Measurements from ENCODE around the gene MORC4.

MORC4 gene

DNA sequence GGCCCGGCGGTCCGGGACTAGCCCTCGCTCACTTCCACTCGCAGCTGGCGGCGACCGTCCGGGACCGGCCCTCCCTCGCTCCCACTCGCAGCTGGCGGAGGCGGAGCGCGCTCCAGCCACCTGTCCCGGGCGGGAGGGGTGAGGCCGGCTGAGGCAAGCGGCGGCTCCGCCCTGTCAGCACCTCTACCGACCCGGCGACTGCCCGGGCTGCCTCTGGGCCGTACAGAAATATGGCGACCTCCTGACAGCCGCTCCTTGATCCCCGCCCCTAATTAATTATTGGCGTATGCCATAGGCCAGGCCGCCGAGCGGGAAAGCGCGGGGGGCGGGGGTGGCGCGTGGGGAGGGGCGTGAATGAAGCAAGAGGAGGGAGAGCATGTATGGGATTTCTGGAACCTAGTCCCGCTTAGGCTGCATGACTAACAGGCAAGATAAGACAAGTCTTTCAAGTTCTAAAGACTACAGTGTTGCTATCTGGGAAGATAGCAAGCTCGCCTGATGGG, at the start of gene MORC4:
Gene MORC4, minus strand, starts transcription at position 200 of the 503 bp plus-strand sequence. CDS start 243 bp downstream, outside the sequence.
- Histone ChIP-seq H3K36me3 (no peaks in the 10 kb centered on the region), H3K9me3 (no peaks in the 10 kb centered on the region), H3K4me1 (ENCODE audit: control insufficient read depth in 1 of 2, insufficient read depth in 1 of 2, low read depth in 1 of 2, low read length in 1 of 2) (no peaks in the 10 kb centered on the region), H3K27me3 (peaks cover 72% of the 10 kb centered on the region), H3K4me3 (ENCODE audit: low read depth in 1 of 2, low read length in 1 of 2) (no peak within 1 kb of the TSS), H3K27ac (no peak within 1 kb of the TSS)
- TF ChIP-seq, protein P1, sequence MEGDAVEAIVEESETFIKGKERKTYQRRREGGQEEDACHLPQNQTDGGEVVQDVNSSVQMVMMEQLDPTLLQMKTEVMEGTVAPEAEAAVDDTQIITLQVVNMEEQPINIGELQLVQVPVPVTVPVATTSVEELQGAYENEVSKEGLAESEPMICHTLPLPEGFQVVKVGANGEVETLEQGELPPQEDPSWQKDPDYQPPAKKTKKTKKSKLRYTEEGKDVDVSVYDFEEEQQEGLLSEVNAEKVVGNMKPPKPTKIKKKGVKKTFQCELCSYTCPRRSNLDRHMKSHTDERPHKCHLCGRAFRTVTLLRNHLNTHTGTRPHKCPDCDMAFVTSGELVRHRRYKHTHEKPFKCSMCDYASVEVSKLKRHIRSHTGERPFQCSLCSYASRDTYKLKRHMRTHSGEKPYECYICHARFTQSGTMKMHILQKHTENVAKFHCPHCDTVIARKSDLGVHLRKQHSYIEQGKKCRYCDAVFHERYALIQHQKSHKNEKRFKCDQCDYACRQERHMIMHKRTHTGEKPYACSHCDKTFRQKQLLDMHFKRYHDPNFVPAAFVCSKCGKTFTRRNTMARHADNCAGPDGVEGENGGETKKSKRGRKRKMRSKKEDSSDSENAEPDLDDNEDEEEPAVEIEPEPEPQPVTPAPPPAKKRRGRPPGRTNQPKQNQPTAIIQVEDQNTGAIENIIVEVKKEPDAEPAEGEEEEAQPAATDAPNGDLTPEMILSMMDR (IDR thresholded peaks at IDR 0.05), result no peak

DNA sequence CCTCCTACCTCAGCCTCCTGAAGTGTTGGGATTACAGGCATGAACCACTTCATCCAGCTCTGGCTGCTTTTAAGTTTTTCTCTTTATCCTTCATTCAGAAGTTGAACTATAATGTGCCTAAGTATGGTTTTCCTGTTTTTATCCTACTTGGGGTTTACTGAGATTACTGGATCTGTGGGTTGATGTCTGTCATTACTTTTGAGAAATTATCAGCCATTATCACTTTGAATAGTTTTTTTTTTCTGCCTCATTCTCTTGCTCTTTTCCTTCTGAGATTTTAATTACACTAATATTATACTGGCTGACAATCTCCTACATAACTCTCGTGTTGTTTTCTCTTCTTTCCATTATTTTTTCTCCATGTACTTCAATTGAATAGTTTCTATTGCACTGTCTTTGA, 47.6 kb upstream of the MORC4 start:
- H3K36me3 ChIP-seq, result no peaks in the 10 kb centered on the region
- TF ChIP-seq, protein P1 (IDR thresholded peaks at IDR 0.05), result no peak
- no peak overlapping the region for H3K27ac ChIP-seq
- no peaks in the 10 kb centered on the region for H3K9me3 ChIP-seq
- H3K4me1 ChIP-seq (ENCODE audit: control insufficient read depth in 1 of 2, insufficient read depth in 1 of 2, low read depth in 1 of 2, low read length in 1 of 2), result peaks cover 0 to 7% of the 10 kb centered on the region in 2 experiments
- H3K4me3 ChIP-seq (ENCODE audit: low read depth in 1 of 2, low read length in 1 of 2), result no peak overlapping the region
- H3K27me3 ChIP-seq, result no peaks in the 10 kb centered on the region

DNA sequence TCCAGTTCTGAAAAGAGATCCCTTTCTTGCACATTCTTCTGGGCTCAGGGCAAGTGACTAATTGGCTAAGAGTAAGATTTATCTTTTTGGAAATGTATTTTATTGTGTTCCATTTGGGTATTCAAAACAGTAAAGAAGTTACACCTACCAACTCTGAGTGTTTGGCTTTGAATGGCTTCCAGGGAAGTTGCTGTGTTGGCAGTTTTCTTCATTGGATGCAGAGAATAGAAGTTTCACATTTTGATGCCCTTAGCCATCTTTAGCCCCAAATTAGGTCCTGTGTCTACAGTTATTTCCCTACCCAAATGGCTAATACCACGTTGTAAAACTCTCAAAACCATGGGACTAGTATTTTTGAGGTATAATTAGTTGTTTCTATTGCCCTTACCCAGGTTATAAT, 29.7 kb upstream of the MORC4 start:
- Histone ChIP-seq H3K27ac (no peak overlapping the region), H3K36me3 (no peaks in the 10 kb centered on the region), H3K4me1 (ENCODE audit: control insufficient read depth in 1 of 2, insufficient read depth in 1 of 2, low read depth in 1 of 2, low read length in 1 of 2) (no peaks in the 10 kb centered on the region), H3K4me3 (ENCODE audit: low read depth in 1 of 2, low read length in 1 of 2) (no peak overlapping the region), H3K27me3 (no peaks in the 10 kb centered on the region), H3K9me3 (no peaks in the 10 kb centered on the region)
- TF ChIP-seq, protein P1 (IDR thresholded peaks at IDR 0.05), result no peak

DNA sequence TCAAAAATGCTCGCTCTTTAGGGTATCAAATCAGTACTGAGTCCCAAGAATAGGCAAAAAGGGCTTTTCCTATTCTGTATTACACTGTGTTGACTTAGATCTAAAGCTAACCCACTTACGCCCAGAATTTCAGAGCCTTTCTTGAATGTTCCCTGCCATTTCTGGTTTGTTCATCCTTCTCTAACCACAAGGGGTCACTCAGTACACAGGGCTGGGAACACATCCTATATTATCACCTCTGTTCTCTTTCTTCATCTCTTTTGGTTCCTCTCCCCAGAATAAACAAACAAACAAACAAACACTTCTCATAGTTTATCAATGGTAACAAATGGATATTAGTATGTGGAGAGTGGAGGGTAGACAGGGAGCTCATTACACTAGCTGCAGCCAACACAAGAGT, 25.5 kb upstream of the MORC4 start:
- H3K27me3 ChIP-seq, result no peaks in the 10 kb centered on the region
- TF ChIP-seq, protein P1 (IDR thresholded peaks at IDR 0.05), result no peak
- no peak overlapping the region for H3K27ac ChIP-seq
- no peak overlapping the region for H3K4me3 ChIP-seq (ENCODE audit: low read depth in 1 of 2, low read length in 1 of 2)
- no peaks in the 10 kb centered on the region for H3K9me3 ChIP-seq
- no peaks in the 10 kb centered on the region for H3K4me1 ChIP-seq (ENCODE audit: control insufficient read depth in 1 of 2, insufficient read depth in 1 of 2, low read depth in 1 of 2, low read length in 1 of 2)
- no peaks in the 10 kb centered on the region for H3K36me3 ChIP-seq

DNA sequence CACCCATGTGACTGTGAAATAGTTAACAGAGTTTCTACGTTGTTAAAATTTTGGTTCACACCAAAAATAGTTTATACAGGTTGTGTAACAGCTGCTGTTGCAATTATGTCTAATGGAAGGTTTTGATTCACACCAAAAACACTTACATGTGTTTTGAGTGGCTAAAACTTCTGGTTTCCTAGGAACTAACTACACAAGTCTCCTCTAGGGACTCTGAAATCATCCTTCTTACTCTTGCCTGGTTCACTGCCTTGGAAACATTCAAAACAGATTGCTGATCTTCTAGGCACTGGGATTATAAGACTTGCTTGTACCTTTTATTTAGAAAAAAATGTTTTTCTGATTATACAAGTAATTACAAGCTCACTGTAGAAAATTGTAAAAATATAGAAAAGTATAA, 14.9 kb upstream of the MORC4 start:
- H3K4me3 ChIP-seq (ENCODE audit: low read depth in 1 of 2, low read length in 1 of 2), result no peak overlapping the region
- no peaks in the 10 kb centered on the region for H3K27me3 ChIP-seq
- TF ChIP-seq, protein P1 (IDR thresholded peaks at IDR 0.05), result no peak
- H3K36me3 ChIP-seq, result no peaks in the 10 kb centered on the region
- H3K9me3 ChIP-seq, result no peaks in the 10 kb centered on the region
- no peaks in the 10 kb centered on the region for H3K4me1 ChIP-seq (ENCODE audit: control insufficient read depth in 1 of 2, insufficient read depth in 1 of 2, low read depth in 1 of 2, low read length in 1 of 2)
- H3K27ac ChIP-seq, result no peak overlapping the region

DNA sequence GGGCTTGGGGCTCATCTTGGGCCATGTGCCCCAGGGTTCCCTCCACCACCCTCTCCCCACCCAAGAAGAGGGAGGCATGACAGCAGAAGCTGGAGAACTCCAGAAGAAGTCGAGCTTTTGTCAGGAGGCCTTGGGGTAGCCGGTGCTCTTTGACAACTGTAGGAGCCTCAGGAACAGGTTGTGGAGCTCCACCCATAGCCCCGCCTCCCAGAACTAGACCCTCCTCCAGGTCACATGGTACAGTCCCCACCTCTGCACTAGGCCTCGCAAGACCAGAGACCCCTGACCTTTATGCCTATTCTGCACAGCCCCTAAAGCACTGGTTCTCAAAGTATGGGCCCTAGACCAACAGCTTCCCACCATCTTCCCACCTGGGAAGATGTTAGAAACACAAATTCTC, 8.0 kb upstream of the MORC4 start:
- H3K27me3 ChIP-seq, result peaks cover 6% of the 10 kb centered on the region
- no peaks in the 10 kb centered on the region for H3K9me3 ChIP-seq
- TF ChIP-seq, protein P1 (IDR thresholded peaks at IDR 0.05), result no peak
- no peaks in the 10 kb centered on the region for H3K4me1 ChIP-seq (ENCODE audit: control insufficient read depth in 1 of 2, insufficient read depth in 1 of 2, low read depth in 1 of 2, low read length in 1 of 2)
- no peaks in the 10 kb centered on the region for H3K36me3 ChIP-seq
- H3K4me3 ChIP-seq (ENCODE audit: low read depth in 1 of 2, low read length in 1 of 2), result no peak overlapping the region
- no peak overlapping the region for H3K27ac ChIP-seq
